ENCODE measurements around the gene RITA1.

The RITA1 gene

GRCh38 chr12:113163030-113163360 lies 22.5 kb upstream of the RITA1 start:
- no peak for DNase-seq (ENCODE audit: low read depth, low spot score)
- H3K9ac ChIP-seq (ENCODE audit: insufficient read length, low read depth), result no peak overlapping the region
- no peaks in the 10 kb centered on the region for H3K9me3 ChIP-seq (ENCODE audit: insufficient read depth, low read length)
- H3K36me3 ChIP-seq (ENCODE audit: insufficient read depth, insufficient read length, low read length), result peaks cover 94% of the 10 kb centered on the region
- TF ChIP-seq SUZ12 (IDR thresholded peaks at IDR 0.05; ENCODE audit: extremely low read depth, insufficient read depth, insufficient read length) (no peak), ZNF274 (IDR thresholded peaks at IDR 0.05; ENCODE audit: low read depth, low read length) (no peak), YY1 (IDR thresholded peaks at IDR 0.05; ENCODE audit: insufficient read depth, insufficient read length) (no peak)
- no peaks in the 10 kb centered on the region for H3K27me3 ChIP-seq (ENCODE audit: insufficient read depth, insufficient read length)
- no peak overlapping the region for H3K4me3 ChIP-seq (ENCODE audit: insufficient read length, low read depth)
- H3K4me1 ChIP-seq (ENCODE audit: insufficient read depth, insufficient read length), result peaks cover 17% of the 10 kb centered on the region

DNA sequence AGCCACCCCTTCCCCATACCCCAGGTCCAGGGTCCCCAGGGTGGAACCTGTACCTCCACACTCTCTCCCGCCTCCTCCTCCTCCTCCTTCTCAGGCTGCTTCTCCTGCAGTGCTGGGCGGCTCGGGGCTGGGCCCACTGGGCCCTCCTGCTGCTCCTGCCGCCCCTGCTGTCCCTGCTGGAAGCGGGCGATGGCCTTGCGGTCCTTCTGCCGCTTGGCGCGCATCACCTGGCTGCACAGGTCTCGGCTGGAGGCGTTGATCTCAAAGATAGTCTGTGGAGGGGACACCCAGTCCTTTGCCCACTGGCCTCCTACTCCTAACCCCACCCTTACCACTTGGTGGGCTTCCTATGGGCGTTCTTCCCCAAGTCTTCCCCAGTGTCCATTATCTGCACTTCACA lies 21.5 kb upstream of the RITA1 start:
- no peak for TF ChIP-seq SUZ12 (IDR thresholded peaks at IDR 0.05; ENCODE audit: extremely low read depth, insufficient read depth, insufficient read length)
- TF ChIP-seq ZNF274 (IDR thresholded peaks at IDR 0.05; ENCODE audit: low read depth, low read length), result no peak
- no peak for TF ChIP-seq YY1 (IDR thresholded peaks at IDR 0.05; ENCODE audit: insufficient read depth, insufficient read length)
- Histone ChIP-seq H3K4me3 (ENCODE audit: insufficient read length, low read depth) (no peak overlapping the region), H3K4me1 (ENCODE audit: insufficient read depth, insufficient read length) (peaks cover 17% of the 10 kb centered on the region), H3K27me3 (ENCODE audit: insufficient read depth, insufficient read length) (no peaks in the 10 kb centered on the region), H3K9me3 (ENCODE audit: insufficient read depth, low read length) (no peaks in the 10 kb centered on the region), H3K36me3 (ENCODE audit: insufficient read depth, insufficient read length, low read length) (peaks cover 94% of the 10 kb centered on the region), H3K9ac (ENCODE audit: insufficient read length, low read depth) (no peak overlapping the region)
- no peak for DNase-seq (ENCODE audit: low read depth, low spot score)

- Histone ChIP-seq H3K4me3 (ENCODE audit: insufficient read length, low read depth) (no peak overlapping the region), H3K27me3 (ENCODE audit: insufficient read depth, insufficient read length) (no peaks in the 10 kb centered on the region), H3K9me3 (ENCODE audit: insufficient read depth, low read length) (no peaks in the 10 kb centered on the region), H3K36me3 (ENCODE audit: insufficient read depth, insufficient read length, low read length) (peaks cover 90% of the 10 kb centered on the region), H3K9ac (ENCODE audit: insufficient read length, low read depth) (no peak overlapping the region), H3K4me1 (ENCODE audit: insufficient read depth, insufficient read length) (peaks cover 14% of the 10 kb centered on the region)
- TF ChIP-seq SUZ12 (IDR thresholded peaks at IDR 0.05; ENCODE audit: extremely low read depth, insufficient read depth, insufficient read length) (no peak), ZNF274 (IDR thresholded peaks at IDR 0.05; ENCODE audit: low read depth, low read length) (no peak), YY1 (IDR thresholded peaks at IDR 0.05; ENCODE audit: insufficient read depth, insufficient read length) (no peak)
- no peak for DNase-seq (ENCODE audit: low read depth, low spot score)
Observed at GRCh38 chr12:113165521-113166450, 19.7 kb upstream of the RITA1 start.

GRCh38 chr12:113167868-113168267 lies 17.7 kb upstream of the RITA1 start:
- H3K9ac ChIP-seq (ENCODE audit: insufficient read length, low read depth), result no peak overlapping the region
- H3K9me3 ChIP-seq (ENCODE audit: insufficient read depth, low read length), result no peaks in the 10 kb centered on the region
- TF ChIP-seq YY1 (IDR thresholded peaks at IDR 0.05; ENCODE audit: insufficient read depth, insufficient read length) (no peak), ZNF274 (IDR thresholded peaks at IDR 0.05; ENCODE audit: low read depth, low read length) (no peak), SUZ12 (IDR thresholded peaks at IDR 0.05; ENCODE audit: extremely low read depth, insufficient read depth, insufficient read length) (no peak)
- peaks cover 3% of the 10 kb centered on the region for H3K4me1 ChIP-seq (ENCODE audit: insufficient read depth, insufficient read length)
- no peaks in the 10 kb centered on the region for H3K27me3 ChIP-seq (ENCODE audit: insufficient read depth, insufficient read length)
- DNase-seq (ENCODE audit: low read depth, low spot score), result no peak
- H3K36me3 ChIP-seq (ENCODE audit: insufficient read depth, insufficient read length, low read length), result peaks cover 94% of the 10 kb centered on the region
- no peak overlapping the region for H3K4me3 ChIP-seq (ENCODE audit: insufficient read length, low read depth)

DNA sequence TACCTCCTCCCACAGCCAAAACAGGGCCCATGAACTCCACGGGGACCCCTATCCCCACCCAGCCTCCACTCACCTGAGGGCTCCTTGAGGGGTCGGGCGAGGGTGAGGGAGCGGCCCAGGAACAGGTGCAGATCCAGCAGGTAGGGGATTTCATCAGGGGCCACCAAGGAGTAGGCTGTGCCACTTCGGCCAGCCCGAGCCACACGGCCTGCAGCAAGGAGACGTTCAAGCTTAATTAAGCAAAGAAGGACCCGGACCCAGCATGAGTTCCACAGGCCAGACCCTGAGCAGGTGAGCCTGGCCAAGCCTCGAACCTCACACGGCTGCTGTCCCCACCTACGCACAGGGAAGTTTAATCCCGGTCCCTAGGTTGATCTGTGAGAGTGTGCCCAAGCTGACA lies 15.8 kb upstream of the RITA1 start:
- H3K4me1 ChIP-seq (ENCODE audit: insufficient read depth, insufficient read length), result no peaks in the 10 kb centered on the region
- no peak for TF ChIP-seq YY1 (IDR thresholded peaks at IDR 0.05; ENCODE audit: insufficient read depth, insufficient read length)
- no peak for TF ChIP-seq SUZ12 (IDR thresholded peaks at IDR 0.05; ENCODE audit: extremely low read depth, insufficient read depth, insufficient read length)
- TF ChIP-seq ZNF274 (IDR thresholded peaks at IDR 0.05; ENCODE audit: low read depth, low read length), result no peak
- no peak overlapping the region for H3K4me3 ChIP-seq (ENCODE audit: insufficient read length, low read depth)
- DNase-seq (ENCODE audit: low read depth, low spot score), result no peak
- no peaks in the 10 kb centered on the region for H3K9me3 ChIP-seq (ENCODE audit: insufficient read depth, low read length)
- H3K9ac ChIP-seq (ENCODE audit: insufficient read length, low read depth), result no peak overlapping the region
- peaks cover 96% of the 10 kb centered on the region for H3K36me3 ChIP-seq (ENCODE audit: insufficient read depth, insufficient read length, low read length)
- H3K27me3 ChIP-seq (ENCODE audit: insufficient read depth, insufficient read length), result no peaks in the 10 kb centered on the region

DNA sequence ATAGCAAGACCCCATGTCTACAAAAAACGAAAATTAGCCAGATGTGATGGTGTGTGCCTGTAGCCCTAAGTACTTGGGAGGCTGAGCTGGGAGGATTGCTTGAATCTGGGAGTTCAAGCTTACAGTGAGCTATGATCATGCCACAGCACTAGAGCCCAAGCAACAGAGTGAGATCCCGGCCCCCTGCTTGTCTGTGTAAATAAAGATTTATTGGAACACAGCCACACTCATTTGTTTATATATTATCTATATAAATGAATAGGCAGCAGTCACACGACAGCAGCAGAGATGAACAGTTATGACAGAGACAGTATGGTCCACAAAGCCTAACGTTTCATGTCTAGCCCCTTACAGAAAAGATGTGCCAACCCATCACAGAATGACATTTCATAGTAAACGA lies 15.1 kb upstream of the RITA1 start:
- H3K27me3 ChIP-seq (ENCODE audit: insufficient read depth, insufficient read length), result no peaks in the 10 kb centered on the region
- H3K4me3 ChIP-seq (ENCODE audit: insufficient read length, low read depth), result no peak overlapping the region
- no peak overlapping the region for H3K9ac ChIP-seq (ENCODE audit: insufficient read length, low read depth)
- H3K36me3 ChIP-seq (ENCODE audit: insufficient read depth, insufficient read length, low read length), result peaks cover 94% of the 10 kb centered on the region
- H3K9me3 ChIP-seq (ENCODE audit: insufficient read depth, low read length), result no peaks in the 10 kb centered on the region
- DNase-seq (ENCODE audit: low read depth, low spot score), result no peak
- no peaks in the 10 kb centered on the region for H3K4me1 ChIP-seq (ENCODE audit: insufficient read depth, insufficient read length)
- TF ChIP-seq ZNF274 (IDR thresholded peaks at IDR 0.05; ENCODE audit: low read depth, low read length) (no peak), SUZ12 (IDR thresholded peaks at IDR 0.05; ENCODE audit: extremely low read depth, insufficient read depth, insufficient read length) (no peak), YY1 (IDR thresholded peaks at IDR 0.05; ENCODE audit: insufficient read depth, insufficient read length) (no peak)

DNA sequence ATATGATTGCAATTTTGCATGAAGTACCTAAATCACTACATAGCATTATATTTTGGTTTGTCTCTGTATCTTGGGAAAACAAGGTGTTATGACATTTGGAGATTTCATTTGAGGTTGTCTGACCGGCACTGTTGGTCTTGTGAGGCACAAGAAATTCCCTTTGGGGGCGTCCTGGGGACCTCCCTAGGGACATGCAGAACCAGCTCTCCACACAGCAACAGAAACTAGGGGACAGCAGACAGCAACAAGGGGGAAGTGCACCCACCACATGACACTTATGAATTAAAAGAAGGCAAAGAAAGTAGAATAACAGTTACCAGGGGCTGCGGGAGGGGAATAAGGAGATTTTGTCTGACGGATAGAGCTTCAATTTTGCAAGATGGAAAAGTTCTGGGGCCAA lies 14.6 kb upstream of the RITA1 start:
- Histone ChIP-seq H3K27me3 (ENCODE audit: insufficient read depth, insufficient read length) (no peaks in the 10 kb centered on the region), H3K9ac (ENCODE audit: insufficient read length, low read depth) (no peak overlapping the region), H3K4me1 (ENCODE audit: insufficient read depth, insufficient read length) (no peaks in the 10 kb centered on the region), H3K36me3 (ENCODE audit: insufficient read depth, insufficient read length, low read length) (peaks cover 90% of the 10 kb centered on the region), H3K4me3 (ENCODE audit: insufficient read length, low read depth) (no peak overlapping the region), H3K9me3 (ENCODE audit: insufficient read depth, low read length) (no peaks in the 10 kb centered on the region)
- DNase-seq (ENCODE audit: low read depth, low spot score), result no peak
- TF ChIP-seq ZNF274 (IDR thresholded peaks at IDR 0.05; ENCODE audit: low read depth, low read length) (no peak), SUZ12 (IDR thresholded peaks at IDR 0.05; ENCODE audit: extremely low read depth, insufficient read depth, insufficient read length) (no peak), YY1 (IDR thresholded peaks at IDR 0.05; ENCODE audit: insufficient read depth, insufficient read length) (no peak)

Data from NT2/D1 (cell line).